GM23338 (cell line): ENCODE measurements around the gene NHLH2. TPM values are rescaled to one million over a fixed set of nuclear protein-coding genes. Genes with fewer than 3 reads are reported as not detected.

ENCODE experiments used
- ATAC-seq: fragments of 200-7000 bp; cut with Tn5 transposase; 3 replicates; pipeline ENCODE4 v1.9.1; 2020
- DNase-seq: peaks from one replicate; pipeline ENCODE4 v3.0.0-alpha.2; 2015; ENCODE audit warnings: low spot score
- H2AFZ ChIP-seq: fragments of 200-600 bp; sonication (generic); 2 replicates; pipeline ENCODE4 v1.8.0; 2016; ENCODE audit warnings: antibody characterized with exemption, mild to moderate bottlenecking, moderate library complexity
- H3F3A ChIP-seq: fragments of 200-600 bp; sonication (generic); replicated peaks from 2 replicates; pipeline ENCODE4 v1.8.0; 2017; ENCODE audit warnings: antibody characterized with exemption, mixed run types, low read depth
- H3K27ac ChIP-seq: fragments of 200-600 bp; sonication (generic); 2 replicates; pipeline ENCODE4 v1.6.1; 2016; ENCODE audit warnings: low read depth
- H3K27me3 ChIP-seq: fragments of 200-600 bp; sonication (generic); 2 replicates; pipeline ENCODE4 v1.8.0; 2016; ENCODE audit warnings: mild to moderate bottlenecking, mixed run types, moderate library complexity; ENCODE audit not compliant: insufficient read depth
- H3K36me3 ChIP-seq: fragments of 200-600 bp; sonication (generic); 2 replicates; pipeline ENCODE4 v1.8.0; 2016; ENCODE audit warnings: mild to moderate bottlenecking; ENCODE audit not compliant: insufficient read depth
- H3K4me1 ChIP-seq: fragments of 200-600 bp; sonication (generic); 2 replicates; pipeline ENCODE4 v1.8.0; 2016; ENCODE audit warnings: mild to moderate bottlenecking, moderate library complexity; ENCODE audit not compliant: insufficient read depth
- H3K4me2 ChIP-seq: fragments of 200-600 bp; sonication (generic); 2 replicates; pipeline ENCODE4 v1.7.1; 2017; ENCODE audit warnings: mixed run types
- H3K4me3 ChIP-seq: fragments of 200-600 bp; sonication (generic); 2 replicates; pipeline ENCODE4 v1.6.1; 2016; ENCODE audit warnings: mixed run types
- H3K79me2 ChIP-seq: fragments of 200-600 bp; sonication (generic); replicated peaks from 2 replicates; pipeline ENCODE4 v1.8.0; 2017; ENCODE audit warnings: mild to moderate bottlenecking; ENCODE audit not compliant: insufficient read depth
- H3K9me2 ChIP-seq: fragments of 200-600 bp; sonication (generic); 2 replicates; pipeline ENCODE4 v1.8.0; 2017; ENCODE audit not compliant: insufficient read depth
- H4K20me1 ChIP-seq: fragments of 200-600 bp; sonication (generic); replicated peaks from 2 replicates; pipeline ENCODE4 v1.8.0; 2017; ENCODE audit warnings: mild to moderate bottlenecking; ENCODE audit not compliant: insufficient read depth
- H3K27ac Mint-ChIP-seq: 2 replicates; pipeline ENCODE4 v1.8.0; 2020; ENCODE audit warnings: inconsistent platforms, mild to moderate bottlenecking, moderate library complexity, mixed read lengths
- H3K27me3 Mint-ChIP-seq: 3 replicates; pipeline ENCODE4 v1.8.0; 2022; ENCODE audit warnings: low read depth, mild to moderate bottlenecking, moderate library complexity, mixed read lengths, inconsistent platforms; ENCODE audit not compliant: insufficient read depth, poor library complexity
- H3K36me3 Mint-ChIP-seq: 3 replicates; pipeline ENCODE4 v1.8.0; 2021; ENCODE audit warnings: low read depth, mild to moderate bottlenecking, inconsistent platforms, moderate library complexity, mixed read lengths
- H3K4me1 Mint-ChIP-seq: 3 replicates; pipeline ENCODE4 v1.8.0; 2020; ENCODE audit warnings: mild to moderate bottlenecking, inconsistent platforms, mixed read lengths
- H3K4me3 Mint-ChIP-seq: 3 replicates; pipeline ENCODE4 v1.8.0; 2021; ENCODE audit warnings: moderate library complexity, mild to moderate bottlenecking, inconsistent platforms, mixed read lengths
- H3K9me3 Mint-ChIP-seq: 3 replicates; pipeline ENCODE4 v1.8.0; 2020; ENCODE audit warnings: moderate library complexity, mild to moderate bottlenecking, inconsistent platforms, mixed read lengths
- ETS1 ChIP-seq: IDR thresholded peaks from 2 replicates; pipeline ENCODE4 v1.6.1; 2016; ENCODE audit warnings: antibody characterized with exemption
- EZH2phosphoT487 ChIP-seq: fragments of 200-600 bp; sonication (generic); IDR thresholded peaks from one replicate; pipeline ENCODE4 v1.8.1; 2018; ENCODE audit warnings: antibody characterized with exemption; ENCODE audit not compliant: unreplicated experiment
- ZNF462 ChIP-seq: fragments of 250-450 bp; sonication (Bioruptor Pico); IDR thresholded peaks from 2 replicates; pipeline ENCODE4 v1.5.0; 2020; ENCODE audit warnings: mild to moderate bottlenecking, moderate library complexity
- polyA plus RNA-seq: library from polyadenylated mRNA; unstranded; fragments of >200 nt; fragmentation: Nextera tagmentation; extraction: Ambion mirVana; gene quantifications from 2 replicates; pipeline ENCODE4 v1.2.1, GENCODE V29; 2016
- total RNA-seq: library from RNA; depleted of rRNA; stranded (reverse); fragments of >200 nt; shearing (Covaris generic); gene quantifications from 2 replicates; pipeline ENCODE4 v1.2.3, GENCODE V29; 2014

Gene NHLH2
- total and polyA plus RNA-seq, 2 experiments from 2014 or later: 1.7 to 1.9 TPM

- TF ChIP-seq ZNF462 (no peak), ETS1 (no peak)
Measured at GRCh38 chr1:115805597-115805996, 35.3 kb downstream of the NHLH2 start (continued).

- no peaks in the 10 kb centered on the region for H3F3A ChIP-seq
- H3K4me2 ChIP-seq: no peak overlapping the region
- Mint-ChIP-seq H3K27me3 (peaks cover 1% of the 10 kb centered on the region), H3K4me3 (no peak overlapping the region), H3K4me1 (peaks cover 8% of the 10 kb centered on the region), H3K9me3 (peaks cover 8% of the 10 kb centered on the region; the same call in 2 of the 3 replicates), H3K27ac (no peak overlapping the region), H3K36me3 (no peaks in the 10 kb centered on the region; the same call in 2 of the 3 replicates)
- no peak overlapping the region for H3K4me3 ChIP-seq
- no peak overlapping the region for H3K27ac ChIP-seq
- no peak for TF ChIP-seq EZH2phosphoT487
- H2AFZ ChIP-seq: no peak overlapping the region
- H4K20me1 ChIP-seq: no peaks in the 10 kb centered on the region
- ATAC-seq: no peak
- 0 out of 2 replicates have a peak, but pooled peaks cover under 1% of the 10 kb centered on the region for H3K4me1 ChIP-seq
- H3K27me3 ChIP-seq: no peaks in the 10 kb centered on the region
- peaks cover 14% of the 10 kb centered on the region for H3K9me2 ChIP-seq
- no peak for DNase-seq
- no peaks in the 10 kb centered on the region for H3K79me2 ChIP-seq
- no peaks in the 10 kb centered on the region for H3K36me3 ChIP-seq
Measured at GRCh38 chr1:115802416-115802815, 38.5 kb downstream of the NHLH2 start.
